Chondrocyte (in vitro differentiated cells): ENCODE data around the gene STRA8. TPM values are rescaled to one million over a fixed set of nuclear protein-coding genes. Genes with fewer than 3 reads are reported as not detected.
A peak's percentile ranks its signal among the peaks of the same experiment; 100 is the strongest.

ENCODE experiments used
- DNase-seq: peaks from one replicate; pipeline ENCODE4 v3.0.0; 2021; ENCODE audit warnings: mixed read lengths, low spot score
- H3K27ac Mint-ChIP-seq: one replicate; pipeline ENCODE4 v1.8.0; 2021; ENCODE audit warnings: mild to moderate bottlenecking, moderate library complexity, mixed read lengths; ENCODE audit not compliant: unreplicated experiment
- H3K27me3 Mint-ChIP-seq: 2 replicates; pipeline ENCODE4 v1.8.0; 2021; ENCODE audit warnings: low read depth, mixed read lengths
- H3K36me3 Mint-ChIP-seq: 2 replicates; pipeline ENCODE4 v1.8.0; 2021; ENCODE audit warnings: low read depth, mixed read lengths
- H3K4me1 Mint-ChIP-seq: 2 replicates; pipeline ENCODE4 v1.8.0; 2021; ENCODE audit warnings: low read depth, mild to moderate bottlenecking, mixed read lengths
- H3K4me3 Mint-ChIP-seq: one replicate; pipeline ENCODE4 v1.8.0; 2021; ENCODE audit warnings: mild to moderate bottlenecking, moderate library complexity, mixed read lengths; ENCODE audit not compliant: unreplicated experiment
- H3K9me3 Mint-ChIP-seq: 2 replicates; pipeline ENCODE4 v1.8.0; 2021; ENCODE audit warnings: low read depth, mixed read lengths
- total RNA-seq: library from RNA; stranded (reverse); gene quantifications from 3 replicates; pipeline ENCODE4 v1.2.1, GENCODE V29; 2021
- TF ChIP-seq, protein P1 (sequence below): fragments of 200-600 bp; sonication (generic); IDR thresholded peaks from 2 replicates; pipeline ENCODE4 v1.5.0; 2021; ENCODE audit warnings: antibody characterized with exemption, mild to moderate bottlenecking, moderate library complexity

STRA8 gene
- total RNA-seq, 1 donor from 2014 or later, result not detected

- DNase-seq, result no peak
- peak overlapping the region; percentile 20 for H3K4me3 Mint-ChIP-seq
- no peaks in the 10 kb centered on the region for H3K27me3 Mint-ChIP-seq
- peaks cover 2% of the 10 kb centered on the region for H3K36me3 Mint-ChIP-seq
- TF ChIP-seq, protein P1, sequence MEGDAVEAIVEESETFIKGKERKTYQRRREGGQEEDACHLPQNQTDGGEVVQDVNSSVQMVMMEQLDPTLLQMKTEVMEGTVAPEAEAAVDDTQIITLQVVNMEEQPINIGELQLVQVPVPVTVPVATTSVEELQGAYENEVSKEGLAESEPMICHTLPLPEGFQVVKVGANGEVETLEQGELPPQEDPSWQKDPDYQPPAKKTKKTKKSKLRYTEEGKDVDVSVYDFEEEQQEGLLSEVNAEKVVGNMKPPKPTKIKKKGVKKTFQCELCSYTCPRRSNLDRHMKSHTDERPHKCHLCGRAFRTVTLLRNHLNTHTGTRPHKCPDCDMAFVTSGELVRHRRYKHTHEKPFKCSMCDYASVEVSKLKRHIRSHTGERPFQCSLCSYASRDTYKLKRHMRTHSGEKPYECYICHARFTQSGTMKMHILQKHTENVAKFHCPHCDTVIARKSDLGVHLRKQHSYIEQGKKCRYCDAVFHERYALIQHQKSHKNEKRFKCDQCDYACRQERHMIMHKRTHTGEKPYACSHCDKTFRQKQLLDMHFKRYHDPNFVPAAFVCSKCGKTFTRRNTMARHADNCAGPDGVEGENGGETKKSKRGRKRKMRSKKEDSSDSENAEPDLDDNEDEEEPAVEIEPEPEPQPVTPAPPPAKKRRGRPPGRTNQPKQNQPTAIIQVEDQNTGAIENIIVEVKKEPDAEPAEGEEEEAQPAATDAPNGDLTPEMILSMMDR, result no peak
- H3K27ac Mint-ChIP-seq, result peak overlapping the region; percentile 91
- peaks cover 21% of the 10 kb centered on the region for H3K4me1 Mint-ChIP-seq
- H3K9me3 Mint-ChIP-seq, result no peaks in the 10 kb centered on the region
These were observed 20.5 kb downstream of the STRA8 start for GRCh38 chr7:135253851-135254771.

DNA sequence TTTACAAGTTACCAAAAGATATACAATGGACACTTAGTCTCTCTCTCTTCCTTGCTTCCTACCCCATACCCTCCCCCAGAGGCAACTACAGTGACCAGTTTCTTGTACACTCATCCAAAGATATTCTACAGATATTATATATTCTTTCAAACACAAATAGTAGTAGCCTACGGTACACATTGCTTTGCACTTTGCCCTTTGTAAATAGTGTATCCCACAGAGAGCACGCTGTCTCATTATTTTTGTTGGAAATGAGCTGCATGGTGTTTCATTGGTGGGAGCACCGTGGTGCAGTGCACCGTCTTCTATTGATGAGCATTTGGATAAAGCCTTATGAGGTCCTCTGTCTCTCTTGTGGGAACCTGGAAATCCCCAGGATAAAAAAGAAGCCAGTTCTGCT is 24.2 kb downstream of the STRA8 start:
- Mint-ChIP-seq H3K36me3 (peaks cover 2% of the 10 kb centered on the region), H3K4me3 (no peak overlapping the region), H3K27ac (no peak overlapping the region), H3K27me3 (no peaks in the 10 kb centered on the region), H3K9me3 (no peaks in the 10 kb centered on the region), H3K4me1 (peaks cover 39% of the 10 kb centered on the region)
- TF ChIP-seq, protein P1, result no peak
- no peak for DNase-seq

DNA sequence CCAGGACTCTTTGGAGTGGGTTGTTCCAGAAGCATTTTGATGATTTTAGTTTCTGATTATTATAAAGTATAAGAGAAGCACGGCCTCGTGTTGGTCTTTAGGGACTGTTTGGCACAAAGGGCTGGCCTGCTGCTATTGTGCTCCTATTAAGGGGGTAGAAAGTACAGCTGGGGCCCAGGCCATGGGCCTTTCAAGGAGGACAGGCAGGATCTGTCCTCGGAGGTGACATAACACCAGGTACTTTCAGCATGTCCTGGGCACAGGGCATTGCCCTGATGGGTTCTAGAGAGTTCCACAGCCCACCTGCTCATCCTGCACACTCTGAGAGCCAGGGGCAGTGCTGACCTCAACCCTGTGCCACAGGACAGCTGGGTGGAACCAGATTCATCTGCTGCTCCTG is 24.9 kb downstream of the STRA8 start:
- Mint-ChIP-seq H3K4me1 (peaks cover 34% of the 10 kb centered on the region), H3K27ac (no peak overlapping the region), H3K36me3 (peaks cover 2% of the 10 kb centered on the region), H3K9me3 (no peaks in the 10 kb centered on the region), H3K4me3 (no peak overlapping the region), H3K27me3 (no peaks in the 10 kb centered on the region)
- TF ChIP-seq, protein P1, result no peak
- no peak for DNase-seq

DNA sequence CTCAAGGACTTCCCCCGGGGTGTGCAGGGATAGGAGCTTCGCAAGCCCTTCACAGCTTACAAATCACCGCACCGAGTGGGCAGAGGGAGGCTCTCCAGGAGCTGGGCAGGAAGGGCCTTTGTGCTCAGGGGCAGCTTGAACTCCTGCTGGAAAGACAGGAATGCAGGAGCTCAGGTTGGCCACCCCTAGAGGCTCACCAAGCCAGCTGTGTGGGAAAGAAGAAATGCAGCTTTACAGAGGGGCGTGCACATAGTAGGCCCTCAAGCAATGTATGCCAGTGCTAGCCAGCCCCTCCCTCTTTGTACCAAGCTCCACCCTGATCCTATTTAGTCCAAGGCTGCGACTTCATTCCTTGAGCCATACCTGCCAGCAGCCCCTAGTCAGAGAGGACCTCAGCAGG is 26.1 kb downstream of the STRA8 start:
- TF ChIP-seq, protein P1, result no peak
- Mint-ChIP-seq H3K36me3 (peaks cover 2% of the 10 kb centered on the region), H3K9me3 (no peaks in the 10 kb centered on the region), H3K27ac (no peak overlapping the region), H3K4me3 (no peak overlapping the region), H3K4me1 (peaks cover 23% of the 10 kb centered on the region), H3K27me3 (no peaks in the 10 kb centered on the region)
- DNase-seq, result no peak

DNA sequence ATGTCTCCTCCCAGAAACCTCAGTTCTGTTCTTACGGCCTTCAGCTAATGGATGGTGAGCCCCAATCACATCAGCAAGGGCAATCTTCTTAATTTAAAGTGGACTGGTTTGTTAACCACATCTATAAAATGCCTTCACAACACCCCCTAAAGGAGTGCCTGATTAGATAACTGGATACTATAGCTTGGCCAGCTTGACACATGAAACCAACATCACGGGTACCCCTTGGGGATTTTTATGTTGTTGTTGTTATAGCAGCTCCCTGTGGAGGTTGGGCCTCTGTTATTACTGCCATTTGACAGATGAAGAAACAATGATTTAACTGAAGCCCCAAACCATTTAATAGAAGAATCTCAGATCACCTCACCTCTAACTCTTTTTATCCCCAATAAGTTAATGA is 26.8 kb downstream of the STRA8 start:
- no peaks in the 10 kb centered on the region for H3K27me3 Mint-ChIP-seq
- H3K4me3 Mint-ChIP-seq, result no peak overlapping the region
- DNase-seq, result no peak
- H3K27ac Mint-ChIP-seq, result no peak overlapping the region
- TF ChIP-seq, protein P1, result no peak
- H3K36me3 Mint-ChIP-seq, result peaks cover 2% of the 10 kb centered on the region
- peaks cover 1% of the 10 kb centered on the region for H3K9me3 Mint-ChIP-seq
- H3K4me1 Mint-ChIP-seq, result peaks cover 18% of the 10 kb centered on the region
